GM18502 (cell line): ENCODE data around the gene SLC35F1.
"Not testable (repeated sequence)": the region's sequence is repeated elsewhere in the genome, so short reads cannot be mapped to it uniquely, and the experiment has no call there.

Experiments
- ATAC-seq: cut with Tn5 transposase; IDR thresholded peaks from one replicate; pipeline ENCODE4 v1.9.1; 2021; ENCODE audit warnings: mild to moderate bottlenecking; ENCODE audit not compliant: unreplicated experiment, poor library complexity

The SLC35F1 gene

DNA sequence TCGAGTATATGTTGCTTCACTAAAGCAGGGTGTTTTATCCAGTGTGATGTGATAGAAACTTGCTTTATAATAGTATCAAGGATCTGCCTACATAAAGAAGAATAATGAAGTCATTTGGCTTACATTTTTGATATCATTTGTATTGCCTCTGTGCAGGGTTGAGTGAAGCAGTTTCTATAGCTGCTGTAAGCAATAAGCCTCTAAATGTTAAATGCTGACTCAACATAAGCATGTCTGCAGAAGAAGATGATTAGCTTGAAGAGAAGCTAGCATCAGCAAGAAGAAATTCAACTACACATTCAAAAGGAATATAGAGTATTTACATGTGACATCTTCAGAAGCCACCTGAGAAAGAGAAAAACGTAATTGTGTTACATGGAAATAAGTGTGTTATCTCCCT, 17.6 kb downstream of the SLC35F1 start:
- no peak for ATAC-seq

DNA sequence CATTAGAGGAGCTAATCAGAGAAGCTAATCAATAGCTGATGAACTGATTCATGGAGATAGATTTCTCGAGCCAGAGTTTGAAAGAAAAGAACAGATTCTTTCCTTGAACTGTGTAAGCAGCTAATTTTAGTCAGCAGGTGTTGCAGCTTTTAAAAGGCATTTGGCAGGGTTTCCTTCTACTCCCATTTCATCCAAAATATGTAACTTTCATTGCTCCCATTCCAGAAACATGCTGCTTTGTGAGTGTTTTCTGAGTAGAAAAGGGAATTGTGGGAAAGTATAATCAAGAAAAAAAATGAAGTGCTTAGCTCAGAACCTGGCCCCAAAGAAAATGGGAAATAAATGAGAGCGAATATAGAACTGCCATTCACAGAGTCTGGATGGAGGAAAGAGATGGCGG, 20.8 kb downstream of the SLC35F1 start:
- no peak for ATAC-seq

DNA sequence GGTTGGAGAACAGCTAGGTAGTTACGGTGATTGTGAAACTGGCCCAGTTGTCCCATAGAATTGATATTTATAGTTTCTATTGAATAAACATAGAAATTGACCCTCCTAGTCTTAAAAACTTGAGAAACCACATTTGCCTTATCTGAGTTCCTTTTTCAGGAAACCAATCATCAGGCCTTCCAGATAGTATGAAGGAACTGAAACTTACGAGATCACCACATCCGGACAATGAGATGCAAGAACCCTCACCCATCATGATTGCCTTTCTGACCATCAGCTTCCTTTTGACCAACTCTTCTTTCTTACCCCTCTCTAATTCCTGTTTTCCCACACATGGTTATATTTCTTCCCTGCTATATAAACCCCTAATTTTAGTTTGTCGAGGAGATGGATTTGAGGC, 21.8 kb downstream of the SLC35F1 start:
- no peak for ATAC-seq

DNA sequence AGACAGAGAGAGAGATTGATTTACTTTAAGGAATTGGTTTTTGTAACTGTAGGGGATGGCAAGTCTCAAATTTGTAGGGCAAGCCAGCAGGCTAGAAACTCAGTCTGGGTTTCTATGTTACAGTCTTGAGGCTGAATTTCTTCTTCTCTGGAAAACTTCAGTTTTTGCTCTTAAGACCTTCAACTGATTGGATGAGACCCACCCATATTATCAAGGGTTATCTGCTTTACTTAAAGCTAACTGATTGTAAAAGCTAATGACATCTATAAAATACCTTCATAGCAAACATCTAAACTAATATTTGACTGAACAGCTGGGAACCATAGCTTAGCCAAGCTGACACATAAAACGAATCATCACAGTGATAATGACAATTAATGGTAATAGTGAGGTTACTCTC, 22.4 kb downstream of the SLC35F1 start:
- ATAC-seq, result no peak

DNA sequence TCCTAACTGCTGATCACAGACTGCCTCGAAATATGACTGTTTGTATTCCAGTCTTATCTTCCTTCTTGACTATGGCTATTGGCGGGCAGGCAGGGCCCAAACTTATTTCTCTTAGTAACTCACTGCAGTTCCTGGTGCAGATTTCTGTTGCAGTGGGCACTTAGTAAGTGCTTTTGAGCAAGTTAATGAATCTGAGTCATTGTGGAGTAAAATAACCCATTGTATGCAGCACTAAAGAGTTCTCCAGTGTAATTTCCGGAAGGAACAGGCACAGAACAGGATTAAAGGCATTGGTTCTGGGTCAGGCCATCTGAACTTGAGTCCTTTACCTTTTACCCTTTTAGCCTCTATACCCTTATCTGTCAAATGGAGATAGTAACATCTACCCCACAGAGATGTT, 23.6 kb downstream of the SLC35F1 start:
- ATAC-seq, result no peak

DNA sequence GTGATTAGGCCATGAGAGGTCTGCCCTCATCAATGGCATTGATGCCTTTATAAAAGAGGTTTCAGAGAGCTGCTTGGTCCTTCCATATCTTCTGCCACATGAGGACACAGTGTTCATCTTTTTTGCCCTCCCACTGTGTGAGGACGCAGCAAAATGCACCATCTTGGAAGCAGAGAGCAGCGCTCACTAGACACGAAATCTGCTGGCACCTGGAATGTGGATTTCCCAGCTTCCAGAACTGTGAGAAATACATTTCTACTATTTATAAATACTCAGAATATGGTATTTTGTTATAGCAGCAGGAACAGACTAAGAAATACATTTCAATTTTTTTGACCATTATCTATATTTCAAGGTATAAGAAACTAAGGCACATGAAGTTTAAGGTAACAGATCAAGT, 24.9 kb downstream of the SLC35F1 start:
- no peak for ATAC-seq

DNA sequence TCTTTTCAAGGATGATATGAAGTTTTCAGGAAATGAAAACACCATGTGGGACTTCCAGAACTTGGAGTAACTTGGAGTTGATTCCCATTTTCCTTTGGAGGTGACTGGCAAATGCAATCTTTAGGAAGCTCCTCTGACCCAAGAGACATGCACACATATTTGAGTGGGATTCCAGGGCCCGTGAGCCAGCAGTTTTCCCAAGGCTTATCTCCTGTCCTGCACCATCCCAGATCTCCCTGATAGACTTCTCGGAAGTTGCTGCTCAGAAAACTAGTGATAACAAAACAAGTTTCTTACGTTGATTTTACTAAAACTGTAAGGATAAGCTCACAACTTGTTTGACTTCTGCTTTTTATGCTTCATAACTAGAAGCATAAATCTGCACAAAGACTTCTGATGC, 25.6 kb downstream of the SLC35F1 start:
- ATAC-seq, result no peak

DNA sequence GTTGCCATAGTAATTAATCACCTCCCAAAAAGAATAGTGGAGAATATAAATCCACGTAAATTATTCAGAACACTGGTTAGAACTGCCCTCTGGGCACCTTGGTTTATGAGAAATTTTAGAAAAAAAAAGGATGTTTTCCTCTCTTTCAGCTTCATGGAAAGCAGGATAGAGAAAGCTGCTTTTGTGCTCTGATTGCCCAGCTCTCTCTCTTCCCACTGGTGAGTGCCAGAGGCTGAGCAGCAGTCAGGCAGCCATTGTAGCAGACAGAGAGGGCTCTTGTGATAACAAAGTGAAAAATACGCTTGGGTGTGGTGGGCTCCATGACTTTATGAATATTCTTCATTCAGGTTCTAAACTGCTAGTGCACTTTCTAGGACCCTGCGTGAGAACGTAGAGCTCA, 26.4 kb downstream of the SLC35F1 start:
- no peak for ATAC-seq

DNA sequence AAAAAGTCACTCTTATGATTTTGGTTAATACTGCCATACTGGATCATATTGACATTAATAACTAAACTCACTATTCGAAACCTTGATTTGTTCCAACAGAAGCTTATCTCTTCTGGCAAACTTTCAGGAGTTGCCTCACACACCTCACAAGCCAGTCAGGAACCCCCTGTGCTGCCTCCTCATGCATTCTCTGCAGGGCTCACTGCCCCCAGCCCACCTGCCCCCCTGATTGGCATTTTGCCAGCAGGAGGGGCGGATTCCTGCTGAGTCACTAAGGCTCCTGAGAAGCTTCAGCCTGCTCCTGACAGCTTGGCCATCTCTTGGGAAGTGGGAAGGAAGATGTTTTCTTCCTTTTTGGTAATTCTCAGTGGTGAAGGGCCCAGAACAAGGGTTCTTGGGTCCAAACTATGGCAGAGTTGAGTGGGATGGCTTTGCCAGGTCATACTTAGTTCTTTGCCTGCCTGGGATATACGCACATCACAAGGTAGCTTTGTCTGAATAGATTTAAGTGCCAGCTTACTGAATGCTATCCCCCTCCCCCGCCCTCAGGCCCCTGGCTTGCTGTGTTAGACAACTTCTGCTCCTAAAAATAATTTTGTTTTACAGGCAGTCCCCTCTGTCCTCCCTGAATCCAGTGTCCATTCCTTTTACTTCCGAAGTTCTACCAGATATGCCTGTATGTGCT, 31.4 kb downstream of the SLC35F1 start:
- no peak for ATAC-seq

DNA sequence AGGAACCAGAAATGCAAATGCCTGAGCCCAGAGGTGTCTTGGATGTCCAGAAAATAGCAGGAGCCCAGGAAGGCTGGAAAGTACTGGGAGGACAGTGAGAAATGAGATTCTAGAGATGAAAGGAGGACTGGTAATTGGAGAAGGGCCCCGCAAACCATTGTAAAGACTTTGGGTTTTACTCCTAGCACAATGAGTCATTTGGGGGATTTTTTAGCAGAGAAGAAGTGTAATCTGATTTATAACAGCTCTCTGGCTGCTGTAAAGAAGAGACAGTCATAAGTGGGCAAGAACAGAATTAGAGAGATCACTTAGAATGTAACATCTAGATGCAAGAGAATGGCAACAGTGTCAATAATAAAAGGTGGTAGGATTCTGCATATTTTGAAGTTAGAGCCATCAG, 40.2 kb downstream of the SLC35F1 start:
- no peak for ATAC-seq

DNA sequence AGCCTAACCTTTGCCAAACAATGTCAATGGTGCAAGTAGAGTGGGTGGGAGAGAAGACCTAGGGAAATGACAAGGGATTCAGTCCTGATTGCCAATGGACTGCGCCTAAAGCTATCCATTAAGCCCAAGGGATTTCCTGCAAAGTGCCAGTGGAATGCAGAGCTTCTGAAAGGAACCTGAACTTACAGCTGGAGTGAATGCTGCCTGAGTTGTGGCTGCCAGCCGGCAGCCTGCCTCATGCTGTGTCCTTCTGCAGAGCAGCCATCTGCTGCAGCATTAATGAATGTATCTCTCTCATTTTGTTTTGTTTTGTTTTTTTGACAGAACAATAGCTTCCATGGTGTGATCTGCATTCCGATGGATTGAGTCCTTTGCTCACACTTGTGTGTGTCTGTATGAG, 44.7 kb downstream of the SLC35F1 start:
- ATAC-seq, result no peak

DNA sequence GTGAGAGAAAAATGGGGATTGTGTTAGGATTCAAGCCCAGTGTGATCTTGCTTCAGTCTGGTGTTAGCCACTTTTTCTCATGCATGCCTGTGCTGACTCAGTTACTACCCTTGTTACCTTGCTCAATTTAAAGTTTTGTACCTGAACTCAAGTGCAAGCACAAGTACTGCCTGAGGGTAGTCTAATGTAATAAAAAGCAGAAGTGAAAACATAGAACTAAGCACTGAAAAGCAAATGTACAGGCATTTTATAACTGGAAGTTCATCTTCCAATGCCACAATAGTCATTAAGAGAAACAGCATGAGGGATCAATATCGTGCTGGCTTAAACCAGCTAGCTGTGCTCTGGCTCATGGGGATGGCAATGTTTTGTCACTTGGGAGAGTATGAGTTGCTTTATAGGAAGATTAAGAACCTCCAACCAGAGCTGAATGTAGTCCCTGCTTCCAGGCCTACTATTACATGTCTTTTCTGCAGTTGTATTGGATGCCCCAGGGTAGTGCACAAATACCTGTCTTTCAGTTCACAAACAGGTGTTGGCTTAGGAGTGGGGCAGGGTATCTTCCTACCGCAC, 48.7 kb downstream of the SLC35F1 start:
- ATAC-seq, result peak; percentile 85

DNA sequence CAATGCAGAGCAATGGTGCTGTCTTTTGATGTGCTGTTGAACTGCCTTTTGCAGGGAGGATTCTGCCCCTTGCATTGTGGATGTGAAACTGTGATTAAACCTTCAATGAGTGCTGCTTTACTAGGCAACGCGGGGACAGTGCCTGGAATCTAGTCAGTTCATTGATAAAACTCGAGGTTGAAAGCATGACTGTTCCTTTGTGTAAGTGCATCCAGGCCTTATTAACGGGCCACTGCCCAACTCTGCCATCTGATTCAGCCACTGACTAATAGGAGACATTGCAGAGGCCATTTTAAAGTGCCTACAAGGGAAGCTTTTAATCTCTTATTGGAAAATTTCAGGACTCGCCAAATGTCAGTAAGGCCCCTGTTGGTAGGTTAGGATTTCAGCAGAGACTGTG, 49.3 kb downstream of the SLC35F1 start:
- no peak for ATAC-seq

DNA sequence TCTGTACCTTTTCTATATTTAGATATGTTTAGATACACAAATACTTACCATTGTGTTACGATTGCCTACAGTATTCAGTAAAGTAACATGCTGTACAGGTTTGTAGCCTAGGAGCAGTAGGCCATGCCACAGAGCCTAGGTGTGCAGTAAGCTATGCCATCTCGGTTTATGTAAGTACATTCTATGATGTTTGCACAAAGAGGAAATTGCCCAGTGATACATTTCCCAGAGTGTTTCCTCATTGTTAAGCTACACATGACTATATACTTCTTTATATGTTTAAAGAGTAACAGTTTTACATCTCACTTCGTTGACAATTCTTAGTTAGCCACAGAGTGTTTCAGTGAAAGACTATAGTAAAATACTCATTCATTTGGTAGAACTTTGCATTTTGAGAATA, 51.5 kb downstream of the SLC35F1 start:
- no peak for ATAC-seq

DNA sequence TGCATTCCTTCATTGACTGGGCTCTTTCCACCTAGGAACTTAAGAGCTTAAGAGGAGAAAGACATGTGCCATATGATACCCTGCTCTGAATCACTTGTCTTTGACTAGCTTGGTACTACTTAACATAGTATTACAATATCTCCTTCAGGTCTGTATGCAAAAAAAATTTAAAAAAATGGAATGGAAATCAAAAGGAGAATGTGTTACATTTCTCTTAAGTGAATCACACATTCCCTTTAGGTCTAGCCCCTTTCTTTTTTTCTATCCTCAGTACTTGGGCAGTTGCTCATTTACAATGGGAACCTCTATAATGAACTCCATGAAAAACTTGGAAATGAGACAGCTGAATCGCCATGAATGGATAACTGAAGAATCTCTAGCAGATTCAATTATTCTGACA, 53.8 kb downstream of the SLC35F1 start:
- no peak for ATAC-seq

DNA sequence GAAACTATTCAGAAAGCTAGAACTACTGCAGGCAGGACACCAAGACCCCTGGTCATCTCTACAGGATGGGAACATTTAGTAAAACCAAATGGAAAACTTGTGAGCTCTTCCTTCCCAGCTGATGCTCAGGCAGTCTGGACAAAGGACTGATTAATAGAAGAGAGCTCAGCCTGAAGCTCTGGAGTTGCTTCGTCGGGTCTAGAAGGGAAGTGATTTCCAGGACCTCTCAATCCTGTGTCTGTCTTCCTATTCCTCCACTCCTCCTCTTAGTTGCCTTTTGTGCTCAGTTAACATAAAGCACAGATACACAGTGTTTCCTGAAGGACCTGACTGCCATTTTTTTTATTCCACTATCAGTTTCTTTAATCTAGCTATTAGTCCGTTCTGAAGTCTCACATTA, 54.2 kb downstream of the SLC35F1 start:
- ATAC-seq, result no peak

DNA sequence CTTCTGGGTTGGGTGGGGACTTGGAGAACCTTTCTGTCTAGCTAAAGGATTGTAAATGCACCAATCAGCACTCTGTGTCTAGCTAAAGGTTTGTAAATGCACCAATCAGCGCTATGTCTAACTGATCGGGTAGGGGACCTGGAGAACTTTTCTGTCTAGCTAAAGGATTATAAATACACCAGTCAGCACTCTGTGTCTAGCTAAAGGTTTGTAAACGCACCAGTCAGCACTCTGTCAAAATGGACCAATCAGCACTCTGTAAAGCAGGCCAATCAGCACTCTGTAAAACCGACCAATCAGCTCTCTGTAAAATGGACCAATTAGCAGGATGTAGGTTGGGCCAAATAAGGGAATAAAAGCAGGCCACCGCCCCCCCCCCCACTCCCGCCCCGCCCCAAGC, 58.7 kb downstream of the SLC35F1 start:
- ATAC-seq, result not testable (repeated sequence)

DNA sequence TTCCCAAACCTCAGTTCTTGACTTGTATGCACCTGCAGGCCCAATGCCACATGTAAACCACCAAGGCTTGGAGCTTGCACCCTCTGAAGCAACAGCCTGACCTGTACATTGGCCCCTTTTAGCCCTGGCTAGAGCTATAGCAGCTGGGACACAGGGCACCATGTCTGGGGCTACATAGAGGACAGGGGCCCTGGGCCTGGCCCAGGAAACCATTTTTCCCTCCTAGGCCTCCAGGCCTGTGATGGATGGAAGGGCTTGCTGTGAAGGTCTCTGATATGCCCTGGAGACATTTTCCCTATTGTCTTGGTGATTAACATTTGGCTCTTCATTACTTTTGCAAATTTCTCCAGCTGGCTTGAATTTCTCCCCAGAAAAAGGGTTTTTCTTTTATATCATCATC, 64.6 kb downstream of the SLC35F1 start:
- no peak for ATAC-seq

DNA sequence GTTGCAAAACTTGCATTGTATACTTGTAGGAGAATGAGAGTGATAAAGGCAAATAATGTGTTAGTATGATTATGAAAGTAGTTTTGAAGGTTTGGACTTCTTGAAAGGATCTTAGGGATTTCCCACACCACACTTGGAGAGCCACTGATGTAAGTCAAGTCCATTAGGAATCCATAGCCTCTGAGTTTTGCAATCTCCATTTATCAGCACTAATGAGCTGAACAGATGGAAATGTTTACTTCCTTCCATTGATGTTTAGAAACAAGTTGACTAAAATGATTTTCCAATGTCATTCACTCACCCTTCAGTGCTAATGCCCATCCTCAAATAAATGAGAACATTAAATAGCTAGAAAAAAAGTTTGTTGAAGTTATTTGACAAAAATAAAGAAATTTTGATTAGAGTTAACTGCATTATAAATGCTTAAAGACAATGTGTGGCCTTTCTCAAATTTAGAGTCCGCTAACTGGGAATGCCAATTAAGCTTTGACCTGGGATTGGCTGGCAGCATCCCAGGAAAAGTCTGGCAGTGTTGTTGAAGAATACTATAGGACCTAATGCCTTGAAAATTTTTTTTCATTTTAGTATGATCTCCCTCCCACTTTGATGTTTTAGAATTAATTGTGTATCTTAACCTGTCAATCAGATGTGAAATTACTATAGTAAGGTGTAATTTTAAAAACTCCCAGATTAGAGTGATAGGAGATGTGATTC, 68.0 kb downstream of the SLC35F1 start:
- ATAC-seq, result no peak

DNA sequence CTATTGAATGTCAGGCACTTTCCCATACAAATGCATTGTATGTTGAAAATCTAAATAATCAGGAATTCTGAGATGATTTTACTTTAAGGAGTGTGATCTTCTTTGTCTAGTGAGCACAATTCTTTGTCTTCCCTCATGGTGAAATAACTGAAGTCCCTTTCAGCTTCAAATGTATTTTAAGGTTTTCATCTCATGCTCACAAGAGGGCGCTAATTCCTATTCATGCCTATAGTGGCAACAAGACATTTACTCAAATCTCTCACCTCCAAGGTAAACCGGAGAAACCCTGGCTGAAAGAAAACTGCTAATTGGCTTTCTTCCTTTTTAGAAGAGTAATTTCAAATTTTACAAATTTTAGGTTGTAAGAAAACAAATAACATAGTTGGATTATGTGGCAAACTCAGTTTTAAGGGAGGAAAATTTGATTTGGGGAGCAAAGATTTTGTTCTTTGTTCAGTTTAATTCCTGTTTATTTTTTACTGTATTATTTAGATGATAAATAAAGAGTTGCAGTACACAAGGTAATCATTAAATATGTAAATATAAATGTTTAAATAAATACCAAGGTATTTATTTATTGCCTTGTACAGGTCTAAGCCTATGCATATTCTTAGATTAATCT, 69.1 kb downstream of the SLC35F1 start:
- ATAC-seq, result peak; percentile 64

DNA sequence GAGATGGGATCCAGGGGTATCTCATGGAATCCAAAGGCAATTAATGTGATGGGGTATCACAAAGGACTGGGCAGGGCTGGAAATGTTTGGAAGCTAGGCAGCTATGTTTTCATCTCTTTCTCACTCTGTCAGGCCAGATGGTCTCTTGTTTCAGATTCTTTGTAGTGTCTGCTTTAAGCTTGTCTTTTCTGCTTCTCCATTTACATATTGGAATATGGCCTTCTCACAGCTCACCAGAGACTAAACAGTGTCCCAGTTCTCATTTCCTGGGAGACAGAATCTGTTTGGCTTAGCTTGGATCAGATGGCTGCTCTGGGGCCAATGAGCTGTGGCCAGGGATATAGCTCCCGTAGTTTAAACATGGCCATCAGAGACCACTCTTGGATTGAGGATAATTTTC, 78.9 kb downstream of the SLC35F1 start:
- ATAC-seq, result no peak
